Ishikawa (cell line): Measurements from ENCODE around the gene RTKN2.

Source experiments
- CEBPB ChIP-seq: IDR thresholded peaks from 2 replicates; pipeline ENCODE4 v1.6.1; 2012
- CREB1 ChIP-seq: IDR thresholded peaks from 2 replicates; pipeline ENCODE4 v1.6.1; 2012; ENCODE audit warnings: low read depth
- EGR1 ChIP-seq: IDR thresholded peaks from 2 replicates; pipeline ENCODE4 v1.6.1; 2012
- EP300 ChIP-seq: IDR thresholded peaks from 2 replicates; pipeline ENCODE4 v1.6.1; 2012; ENCODE audit warnings: borderline replicate concordance
- FOXM1 ChIP-seq: IDR thresholded peaks from 2 replicates; pipeline ENCODE4 v1.6.1; 2012; ENCODE audit warnings: low read depth, borderline replicate concordance
- NFIC ChIP-seq: IDR thresholded peaks from 2 replicates; pipeline ENCODE4 v1.6.1; 2012
- RAD21 ChIP-seq: IDR thresholded peaks from 2 replicates; pipeline ENCODE4 v1.6.1; 2012; ENCODE audit warnings: low read depth
- REST ChIP-seq: IDR thresholded peaks from 2 replicates; pipeline ENCODE4 v1.6.1; 2012; ENCODE audit warnings: low read depth, mild to moderate bottlenecking
- TAF1 ChIP-seq: IDR thresholded peaks from 2 replicates; pipeline ENCODE4 v1.6.1; 2012; ENCODE audit warnings: low read depth, mild to moderate bottlenecking
- TCF12 ChIP-seq: IDR thresholded peaks from 2 replicates; pipeline ENCODE4 v1.6.1; 2012; ENCODE audit warnings: low read depth
- TEAD4 ChIP-seq: IDR thresholded peaks from 2 replicates; pipeline ENCODE4 v1.6.1; 2012
- YY1 ChIP-seq: IDR thresholded peaks from 2 replicates; pipeline ENCODE4 v1.6.1; 2012; ENCODE audit warnings: low read depth
- ZBTB7A ChIP-seq: IDR thresholded peaks from 2 replicates; pipeline ENCODE4 v1.6.1; 2012; ENCODE audit warnings: low read depth
- TF ChIP-seq, protein P1 (sequence below): IDR thresholded peaks from 2 replicates; pipeline ENCODE4 v1.6.1; 2012
- TF ChIP-seq, protein P2 (sequence below): IDR thresholded peaks from 2 replicates; pipeline ENCODE4 v1.6.1; 2012

RTKN2 gene

GRCh38 chr10:62308101-62308500, 39.5 kb upstream of the RTKN2 start:
- TF ChIP-seq REST (no peak), CEBPB (no peak), TAF1 (no peak), EGR1 (no peak), YY1 (no peak), RAD21 (no peak), TCF12 (no peak)
- TF ChIP-seq, protein P1, sequence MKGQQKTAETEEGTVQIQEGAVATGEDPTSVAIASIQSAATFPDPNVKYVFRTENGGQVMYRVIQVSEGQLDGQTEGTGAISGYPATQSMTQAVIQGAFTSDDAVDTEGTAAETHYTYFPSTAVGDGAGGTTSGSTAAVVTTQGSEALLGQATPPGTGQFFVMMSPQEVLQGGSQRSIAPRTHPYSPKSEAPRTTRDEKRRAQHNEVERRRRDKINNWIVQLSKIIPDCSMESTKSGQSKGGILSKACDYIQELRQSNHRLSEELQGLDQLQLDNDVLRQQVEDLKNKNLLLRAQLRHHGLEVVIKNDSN: no peak

- TF ChIP-seq CREB1: no peak
- TF ChIP-seq ZBTB7A: no peak
- TF ChIP-seq EGR1: no peak
- no peak for TF ChIP-seq TCF12
- TF ChIP-seq RAD21: no peak
- TF ChIP-seq REST: no peak
- no peak for TF ChIP-seq TAF1
- TF ChIP-seq FOXM1: no peak
- no peak for TF ChIP-seq EP300
- TF ChIP-seq, protein P1: no peak
- no peak for TF ChIP-seq TEAD4
- no peak for TF ChIP-seq YY1
- TF ChIP-seq, protein P2, sequence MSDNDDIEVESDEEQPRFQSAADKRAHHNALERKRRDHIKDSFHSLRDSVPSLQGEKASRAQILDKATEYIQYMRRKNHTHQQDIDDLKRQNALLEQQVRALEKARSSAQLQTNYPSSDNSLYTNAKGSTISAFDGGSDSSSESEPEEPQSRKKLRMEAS: no peak
- no peak for TF ChIP-seq CEBPB
- no peak for TF ChIP-seq NFIC
Observed at GRCh38 chr10:62307635-62308034, 39.0 kb upstream of the RTKN2 start.

DNA sequence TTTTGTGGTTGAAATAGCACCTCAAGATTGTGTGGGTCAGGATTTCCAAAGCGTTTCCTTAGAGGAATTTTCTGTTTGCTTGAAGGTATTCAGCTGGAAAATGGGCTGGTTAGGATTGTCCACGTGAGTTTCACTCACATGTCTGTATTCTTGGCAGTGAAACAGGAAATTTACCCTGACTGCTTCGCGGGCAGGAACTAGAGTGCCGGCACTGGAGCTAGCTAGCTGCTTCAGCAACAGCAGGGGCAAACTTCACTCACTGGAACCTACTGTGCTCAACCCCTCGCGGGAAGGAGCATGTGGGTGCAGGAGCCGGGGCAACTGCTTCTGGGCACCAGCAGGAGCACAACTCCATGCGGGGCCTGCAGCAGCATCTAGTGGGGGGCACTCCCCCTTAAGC, 38.0 kb upstream of the RTKN2 start:
- TF ChIP-seq CEBPB: no peak
- no peak for TF ChIP-seq FOXM1
- TF ChIP-seq NFIC: no peak
- TF ChIP-seq CREB1: no peak
- no peak for TF ChIP-seq ZBTB7A
- no peak for TF ChIP-seq REST
- no peak for TF ChIP-seq RAD21
- no peak for TF ChIP-seq TAF1
- TF ChIP-seq, protein P1: no peak
- no peak for TF ChIP-seq TEAD4
- TF ChIP-seq, protein P2: no peak
- TF ChIP-seq YY1: no peak
- no peak for TF ChIP-seq TCF12

- TF ChIP-seq CEBPB (no peak), REST (no peak)
Observed at GRCh38 chr10:62305813-62306212, 37.2 kb upstream of the RTKN2 start.
